ENCODE measurements around the gene MST1. TPM values are rescaled to one million over a fixed set of nuclear protein-coding genes. Genes with fewer than 3 reads are reported as not detected.
"Not testable (repeated sequence)": the region's sequence is repeated elsewhere in the genome, so short reads cannot be mapped to it uniquely, and the experiment has no call there.

Gene MST1
- total RNA-seq, 4 donors from 2014 or later = 12.2 to 116 (median 15.1) TPM

- WGBS, 2 donors (ENCODE audit: low coverage in 1 of 2) = 92% methylated on average over 3 of the region's 3 CpGs; no CpG with 5 or more reads in 1 of the 2 donors
- intact Hi-C loops (cut with DNase I; ENCODE audit: low total_unique reads); H3K4me3 ChIP-seq; H3K36me3 ChIP-seq; H3K27ac ChIP-seq; DNase-seq; H3K27me3 ChIP-seq; in situ Hi-C loops (cut with MboI; ENCODE audit: low pct_ligation_motif_present in 1 of 4, low pct_unique_long_range_greater_than_20kb in 1 of 4, low sequenced_read_pairs in 3 of 4); H3K9me3 ChIP-seq: not testable (repeated sequence)
- H3K4me1 ChIP-seq = peaks cover 11 to 37% (median 26%) of the 10 kb centered on the region in 4 donors
Observed at GRCh38 chr3:49690856-49691255, 1.6 kb upstream of the MST1 start.

- not testable (repeated sequence) for DNase-seq
Observed at GRCh38 chr3:49689908-49690624, 792 bp upstream of the MST1 start.

GRCh38 chr3:49688338-49689045 lies 782 bp downstream of the MST1 start:
- intact Hi-C loops (cut with DNase I; ENCODE audit: low total_unique reads); DNase-seq; H3K27me3 ChIP-seq; H3K36me3 ChIP-seq; in situ Hi-C loops (cut with MboI; ENCODE audit: low pct_ligation_motif_present in 1 of 4, low pct_unique_long_range_greater_than_20kb in 1 of 4, low sequenced_read_pairs in 3 of 4); H3K9me3 ChIP-seq: not testable (repeated sequence)
- Histone ChIP-seq H3K4me3 (peak overlapping the region; percentile 68 to 100 (median 94)), H3K4me1 (peaks cover 11 to 37% (median 27%) of the 10 kb centered on the region in 4 donors), H3K27ac (peak overlapping the region; percentile 68 to 88 (median 83))
- 65% methylated on average over 6 of the region's 7 CpGs; no CpG with 5 or more reads in 1 of the 2 donors for WGBS, 2 donors (ENCODE audit: low coverage in 1 of 2)

More at GRCh38 chr3:49689908-49690624, 792 bp upstream of the MST1 start:
- H3K27me3 ChIP-seq; H3K9me3 ChIP-seq; H3K36me3 ChIP-seq; intact Hi-C loops (cut with DNase I; ENCODE audit: low total_unique reads); in situ Hi-C loops (cut with MboI; ENCODE audit: low pct_ligation_motif_present in 1 of 4, low pct_unique_long_range_greater_than_20kb in 1 of 4, low sequenced_read_pairs in 3 of 4): not testable (repeated sequence)
- peak overlapping the region; percentile 68 to 100 (median 94) for H3K4me3 ChIP-seq
- WGBS, 2 donors (ENCODE audit: low coverage in 1 of 2) = 8 to 12% methylated on average over 11 to 16 of the region's 16 CpGs
- H3K27ac ChIP-seq = peak overlapping the region; percentile 68 to 88 (median 83)
- H3K4me1 ChIP-seq = peaks cover 11 to 37% (median 27%) of the 10 kb centered on the region in 4 donors

- in situ Hi-C loops (cut with MboI; ENCODE audit: low pct_ligation_motif_present in 1 of 4, low pct_unique_long_range_greater_than_20kb in 1 of 4, low sequenced_read_pairs in 3 of 4); H3K4me3 ChIP-seq; intact Hi-C loops (cut with DNase I; ENCODE audit: low total_unique reads); DNase-seq; H3K27me3 ChIP-seq; H3K9me3 ChIP-seq; H3K27ac ChIP-seq: not testable (repeated sequence)
- peaks cover 11 to 37% (median 27%) of the 10 kb centered on the region in 4 donors for H3K4me1 ChIP-seq
- WGBS, 2 donors (ENCODE audit: low coverage in 1 of 2) = 93% methylated on average over 5 of the region's 12 CpGs; no CpG with 5 or more reads in 1 of the 2 donors
- H3K36me3 ChIP-seq = peaks cover 0 to 15% (median 3%) of the 10 kb centered on the region in 4 donors
Observed at GRCh38 chr3:49687424-49687795, 1.9 kb downstream of the MST1 start.

- DNase-seq = peak; percentile 81
- H3K27ac ChIP-seq; in situ Hi-C loops (cut with MboI; ENCODE audit: low pct_ligation_motif_present in 1 of 4, low pct_unique_long_range_greater_than_20kb in 1 of 4, low sequenced_read_pairs in 3 of 4); intact Hi-C loops (cut with DNase I; ENCODE audit: low total_unique reads); H3K9me3 ChIP-seq; H3K27me3 ChIP-seq: not testable (repeated sequence)
- Histone ChIP-seq H3K4me3 (peak overlapping the region in 3 of 4 donors; percentile 13 to 37 (median 35)), H3K36me3 (peaks cover 0 to 18% (median 3%) of the 10 kb centered on the region in 4 donors), H3K4me1 (peaks cover 11 to 36% (median 27%) of the 10 kb centered on the region in 4 donors)
- WGBS, 2 donors (ENCODE audit: low coverage in 1 of 2) = 18% methylated on average over 19 of the region's 44 CpGs; no CpG with 5 or more reads in 1 of the 2 donors
Observed at GRCh38 chr3:49686769-49687423, 2.4 kb downstream of the MST1 start.

- H3K27me3 ChIP-seq; H3K9me3 ChIP-seq; H3K27ac ChIP-seq; intact Hi-C loops (cut with DNase I; ENCODE audit: low total_unique reads); in situ Hi-C loops (cut with MboI; ENCODE audit: low pct_ligation_motif_present in 1 of 4, low pct_unique_long_range_greater_than_20kb in 1 of 4, low sequenced_read_pairs in 3 of 4): not testable (repeated sequence)
- WGBS, 2 donors (ENCODE audit: low coverage in 1 of 2) = 13% methylated on average over 24 of the region's 29 CpGs; no CpG with 5 or more reads in 1 of the 2 donors
- H3K4me3 ChIP-seq = peak overlapping the region in 3 of 4 donors; percentile 13 to 37 (median 35)
- peaks cover 9 to 32% (median 25%) of the 10 kb centered on the region in 4 donors for H3K4me1 ChIP-seq
- H3K36me3 ChIP-seq = peaks cover 0 to 23% (median 5%) of the 10 kb centered on the region in 4 donors
- DNase-seq = peak; percentile 75
Observed at GRCh38 chr3:49686346-49686745, 2.9 kb downstream of the MST1 start.

GRCh38 chr3:49685846-49686245 lies 3.4 kb downstream of the MST1 start:
- H3K27me3 ChIP-seq; H3K27ac ChIP-seq; DNase-seq; intact Hi-C loops (cut with DNase I; ENCODE audit: low total_unique reads); H3K9me3 ChIP-seq; in situ Hi-C loops (cut with MboI; ENCODE audit: low pct_ligation_motif_present in 1 of 4, low pct_unique_long_range_greater_than_20kb in 1 of 4, low sequenced_read_pairs in 3 of 4): not testable (repeated sequence)
- peaks cover 0 to 28% (median 8%) of the 10 kb centered on the region in 4 donors for H3K36me3 ChIP-seq
- 45% methylated on average over 16 of the region's 36 CpGs; no CpG with 5 or more reads in 1 of the 2 donors for WGBS, 2 donors (ENCODE audit: low coverage in 1 of 2)
- H3K4me3 ChIP-seq = peak overlapping the region in 1 of 4 donors; percentile 37
- H3K4me1 ChIP-seq = peaks cover 4 to 30% (median 20%) of the 10 kb centered on the region in 4 donors

- 97% methylated on average over 10 of the region's 10 CpGs; no CpG with 5 or more reads in 1 of the 2 donors for WGBS, 2 donors (ENCODE audit: low coverage in 1 of 2)
- H3K27me3 ChIP-seq; intact Hi-C loops (cut with DNase I; ENCODE audit: low total_unique reads); DNase-seq; H3K4me3 ChIP-seq; H3K27ac ChIP-seq; in situ Hi-C loops (cut with MboI; ENCODE audit: low pct_ligation_motif_present in 1 of 4, low pct_unique_long_range_greater_than_20kb in 1 of 4, low sequenced_read_pairs in 3 of 4); H3K9me3 ChIP-seq: not testable (repeated sequence)
- Histone ChIP-seq H3K4me1 (peaks cover 3 to 22% (median 13%) of the 10 kb centered on the region in 4 donors), H3K36me3 (peaks cover 0 to 35% (median 8%) of the 10 kb centered on the region in 4 donors)
Observed at GRCh38 chr3:49685103-49685502, 4.2 kb downstream of the MST1 start.

GRCh38 chr3:49684453-49684852 lies 4.8 kb downstream of the MST1 start:
- intact Hi-C loops (cut with DNase I; ENCODE audit: low total_unique reads); H3K4me3 ChIP-seq; H3K27ac ChIP-seq; DNase-seq; H3K27me3 ChIP-seq; H3K9me3 ChIP-seq; in situ Hi-C loops (cut with MboI; ENCODE audit: low pct_ligation_motif_present in 1 of 4, low pct_unique_long_range_greater_than_20kb in 1 of 4, low sequenced_read_pairs in 3 of 4): not testable (repeated sequence)
- 100% methylated on average over 1 of the region's 2 CpGs; no CpG with 5 or more reads in 1 of the 2 donors for WGBS, 2 donors (ENCODE audit: low coverage in 1 of 2)
- Histone ChIP-seq H3K4me1 (peaks cover 3 to 17% (median 10%) of the 10 kb centered on the region in 4 donors), H3K36me3 (peaks cover 0 to 40% (median 8%) of the 10 kb centered on the region in 4 donors)

All from transverse colon (tissue), 4 donors.